A549 treated with AZD9567 at 1 μM for 4 hours (cell line): ENCODE results near the gene NCR2. TPM values are rescaled to one million over a fixed set of nuclear protein-coding genes. Genes with fewer than 3 reads are reported as not detected.

Experiments
- total RNA-seq: library from RNA; stranded (reverse); fragments of 200-300 nt; extraction: Qiagen RNA extraction; gene quantifications from 5 replicates; pipeline ENCODE4 v1.2.3, GENCODE V29; 2022; ENCODE audit not compliant: insufficient read depth

NCR2 gene
- total RNA-seq, result not detected in 5 replicates

GRCh38 chr6:41335296-41335695, at the start of gene NCR2:
NCR2 (plus strand) TSS chr6:41335608; CDS start chr6:41335877, 269 bp downstream.

GRCh38 chr6:41286544-41287346, 48.7 kb upstream of the NCR2 start, which contains the start of gene TREM1:
TREM1 (minus strand) TSS chr6:41286682; CDS start chr6:41286655, 27 bp downstream.

Other genes starting within 250 kb of the NCR2 start
- gene TREML1, start 181.3 kb upstream of the NCR2 start, total RNA-seq, result not detected in 5 replicates
- 0.08 to 0.10 TPM in 2 of 5 replicates, not detected in the others for gene TREM2, start 172.5 kb upstream of the NCR2 start, total RNA-seq
- gene TREML2, start 134.5 kb upstream of the NCR2 start, total RNA-seq, result not detected in 5 replicates
- 0.05 TPM in 1 of 5 replicates, not detected in the others for gene TREML4, start 107.3 kb upstream of the NCR2 start, total RNA-seq
- 0.10 to 0.34 TPM (median 0.19 TPM) in 3 of 5 replicates, not detected in the others for gene TREM1, start 48.9 kb upstream of the NCR2 start, total RNA-seq
- gene FOXP4, start 210.8 kb downstream of the NCR2 start, total RNA-seq, result 23.1 to 26.0 TPM (median 24.0 TPM) in 5 replicates